ENCODE measurements around the gene CTXND1.

- TF ChIP-seq FOXM1 (IDR thresholded peaks at IDR 0.05; ENCODE audit: borderline replicate concordance, low read depth) (no peak), RAD21 (IDR thresholded peaks at IDR 0.05; ENCODE audit: low read depth) (no peak), TEAD4 (IDR thresholded peaks at IDR 0.05) (no peak), EP300 (IDR thresholded peaks at IDR 0.05; ENCODE audit: borderline replicate concordance) (no peak), CREB1 (IDR thresholded peaks at IDR 0.05; ENCODE audit: low read depth) (no peak), TCF12 (IDR thresholded peaks at IDR 0.05; ENCODE audit: low read depth) (no peak), ZBTB7A (IDR thresholded peaks at IDR 0.05; ENCODE audit: low read depth) (no peak), TAF1 (IDR thresholded peaks at IDR 0.05; ENCODE audit: low read depth) (no peak), REST (IDR thresholded peaks at IDR 0.05; ENCODE audit: low read depth) (no peak), CEBPB (IDR thresholded peaks at IDR 0.05) (no peak), USF1 (IDR thresholded peaks at IDR 0.05) (0 out of 2 replicates have a peak, but pooled peaks have one; percentile 18), MAX (IDR thresholded peaks at IDR 0.05) (no peak), EGR1 (IDR thresholded peaks at IDR 0.05) (no peak)
These were observed 37.8 kb upstream of the CTXND1 start for GRCh38 chr15:80289528-80290495.

Data from Ishikawa (cell line).